ENCODE measurements around the gene CYP3A4.
"Not testable (repeated sequence)": the region's sequence is repeated elsewhere in the genome, so short reads cannot be mapped to it uniquely, and the experiment has no call there.

- TF ChIP-seq POLR2A (IDR thresholded peaks at IDR 0.05; ENCODE audit: low read length); GATA1 (IDR thresholded peaks at IDR 0.05; ENCODE audit: low read depth, low read length): not testable (repeated sequence)
Measured at GRCh38 chr7:99801407-99801806, 17.4 kb upstream of the CYP3A4 start.

Data from erythroblast (primary cell).